GM12878 (cell line): ENCODE measurements around the gene OTOGL. TPM values are rescaled to one million over a fixed set of nuclear protein-coding genes. Genes with fewer than 3 reads are reported as not detected.

Experiments
- ATAC-seq: fragments of 200-7000 bp; cut with Tn5 transposase; 3 replicates; pipeline ENCODE4 v1.9.1; 2020; ENCODE audit warnings: mild to moderate bottlenecking, moderate library complexity
- BruUV-seq: library from RNA; stranded (reverse); fragments of 400-500 nt; replicated peaks from 2 replicates; lab custom pipeline; 2021; lab: Mats Ljungman, UMichigan
- CTCF ChIA-PET: fragments of 300-600 bp; sonication (Branson Sonifier 250); formaldehyde crosslinking; extraction: SDS; loops from one replicate; lab custom pipeline; 2021; ENCODE audit warnings: inconsistent platforms; lab: Yijun Ruan, JAX
- POLR2A ChIA-PET: fragments of 350-600 bp; formaldehyde crosslinking; extraction: SDS; loops from one replicate; lab custom pipeline; 2021; ENCODE audit warnings: inconsistent platforms; lab: Charles Lee
- RAD21 ChIA-PET: fragments of 300-600 bp; sonication (Branson Sonifier 250); formaldehyde crosslinking; loops from one replicate; lab custom pipeline; 2023; ENCODE audit warnings: antibody characterized with exemption; ENCODE audit not compliant: unreplicated experiment; lab: Charles Lee
- SMC1A ChIA-PET: fragments of 300-600 bp; sonication (Branson Sonifier 250); formaldehyde crosslinking; loops from one replicate; lab custom pipeline; 2023; ENCODE audit not compliant: unreplicated experiment, uncharacterized antibody; lab: Charles Lee
- DNase-seq: peaks from one replicate; pipeline ENCODE4 v3.0.0-alpha.2; 2011; ENCODE audit warnings: low read depth, low spot score
- FAIRE-seq: peaks from 3 replicates; lab custom pipeline; 2011; peaks lifted over from hg19 to GRCh38; lab: Jason Lieb, UNC
- H2AFZ ChIP-seq: 2 replicates; pipeline ENCODE4 v1.6.0; 2011; ENCODE audit warnings: low read depth, low read length, control low read depth; ENCODE audit not compliant: control insufficient read depth
- H3K27ac ChIP-seq: 2 replicates; pipeline ENCODE4 v1.5.1; 2011; ENCODE audit warnings: control low read depth; ENCODE audit not compliant: control insufficient read depth, insufficient read depth
- H3K27me3 ChIP-seq, 2 experiments: replicated peaks in 1 of 2; 2 replicates each; pipeline versions ENCODE4 v1.6.0 to v1.6.1; 2011; ENCODE audit warnings: low read length in 1 of 2; ENCODE audit not compliant: control insufficient read depth in 2 of 2, insufficient read depth in 2 of 2
- H3K36me3 ChIP-seq, 2 experiments: 2 replicates each; pipeline ENCODE4 v1.5.1; 2011; ENCODE audit warnings: low read length in 1 of 2; ENCODE audit not compliant: control insufficient read depth in 2 of 2, insufficient read depth in 2 of 2
- H3K4me1 ChIP-seq: 2 replicates; pipeline ENCODE4 v1.6.1; 2011; ENCODE audit warnings: mild to moderate bottlenecking, low read length, moderate library complexity, mixed read lengths; ENCODE audit not compliant: control insufficient read depth, insufficient read depth
- H3K4me2 ChIP-seq: 2 replicates; pipeline ENCODE4 v1.6.0; 2011; ENCODE audit warnings: control low read depth; ENCODE audit not compliant: control insufficient read depth, insufficient read depth
- H3K4me3 ChIP-seq: fragments of 200-600 bp; sonication (generic); 2 replicates; pipeline ENCODE4 v1.5.1; 2016
- H3K79me2 ChIP-seq: 2 replicates; pipeline ENCODE4 v1.6.0; 2011; ENCODE audit warnings: low read length; ENCODE audit not compliant: control insufficient read depth, insufficient read depth
- H3K9ac ChIP-seq: 2 replicates; pipeline ENCODE4 v1.8.0; 2011; ENCODE audit warnings: low read length, control low read depth, mixed read lengths; ENCODE audit not compliant: control insufficient read depth, insufficient read depth
- H3K9me3 ChIP-seq: replicated peaks from 3 replicates; pipeline ENCODE4 v1.5.1; 2011; ENCODE audit warnings: mild to moderate bottlenecking, low read length; ENCODE audit not compliant: control insufficient read depth, insufficient read depth
- H4K20me1 ChIP-seq: 2 replicates; pipeline ENCODE4 v1.6.0; 2011; ENCODE audit not compliant: control insufficient read depth, insufficient read depth
- DPF2 ChIP-seq: fragments of 450-650 bp; IDR thresholded peaks from 2 replicates; pipeline ENCODE4 v1.6.1; 2017; ENCODE audit warnings: mild to moderate bottlenecking
- E2F4 ChIP-seq: IDR thresholded peaks from 2 replicates; pipeline ENCODE4 v1.6.1; 2012; ENCODE audit warnings: low read depth, low read length, improper control_type of control experiment
- EED ChIP-seq: sonication (generic); IDR thresholded peaks from 2 replicates; pipeline ENCODE4 v1.6.1; 2016; ENCODE audit warnings: antibody characterized with exemption, low read depth
- GATAD2B ChIP-seq: fragments of 450-650 bp; conservative IDR thresholded peaks from 2 replicates; pipeline ENCODE4 v1.6.1; 2017; ENCODE audit warnings: low read depth, mild to moderate bottlenecking, moderate library complexity
- HDGF ChIP-seq: fragments of 450-650 bp; IDR thresholded peaks from 2 replicates; pipeline ENCODE4 v1.6.1; 2016; ENCODE audit warnings: antibody characterized with exemption
- IKZF1 ChIP-seq: fragments of 450-650 bp; conservative IDR thresholded peaks from 2 replicates; pipeline ENCODE4 v1.6.1; 2017; ENCODE audit warnings: antibody characterized with exemption, mild to moderate bottlenecking
- MTA2 ChIP-seq: fragments of 450-650 bp; IDR thresholded peaks from 2 replicates; pipeline ENCODE4 v1.6.1; 2016; ENCODE audit warnings: low read depth, mild to moderate bottlenecking, moderate library complexity
- PBX3 ChIP-seq: IDR thresholded peaks from 2 replicates; pipeline ENCODE4 v1.6.1; 2011; ENCODE audit warnings: mild to moderate bottlenecking, low read depth, low read length, moderate library complexity; ENCODE audit not compliant: insufficient replicate concordance
- RFX5 ChIP-seq: IDR thresholded peaks from 2 replicates; pipeline ENCODE4 v1.6.1; 2011; ENCODE audit warnings: low read depth, low read length, improper control_type of control experiment
- TCF7 ChIP-seq: IDR thresholded peaks from 2 replicates; pipeline ENCODE4 v1.6.1; 2014; ENCODE audit warnings: antibody characterized with exemption, borderline replicate concordance
- in situ Hi-C: fragments of 300-500 bp; cut with MboI; formaldehyde crosslinking; loops from 9 replicates; pipeline ENCODE4 v1.14.3; 2018; ENCODE audit warnings: mixed read lengths
- intact Hi-C: fragments of 100-400 bp; cut with micrococcal nuclease; formaldehyde crosslinking; loops from one replicate; pipeline ENCODE4 v1.14.2; 2022; ENCODE audit not compliant: unreplicated experiment
- polyA plus RNA-seq, 11 experiments: library from polyadenylated mRNA; depleted of rRNA in 4 of 11; unstranded in 6 of 11; stranded (reverse) in 5 of 11; fragments of >200 nt; fragmentation: Nextera tagmentation in 4 of 11; fragmentation: Illumina TruSeq in 1 of 11; extraction: Ambion mirVana in 4 of 11; extraction: Trizol in 1 of 11; gene quantifications; 1 replicate in 1 of 11; 2 replicates in 10 of 11; pipeline versions ENCODE4 v1.2.1 to v1.2.3, GENCODE V29; 2011 to 2016; ENCODE audit warnings: inconsistent platforms in 2 of 11, missing spikeins in 2 of 11, low read depth in 1 of 11
- total RNA-seq, 4 experiments: library from RNA; depleted of rRNA in 3 of 4; stranded (reverse); fragments of >200 nt in 3 of 4; fragmentation: Illumina TruSeq in 1 of 4; extraction: Trizol in 1 of 4; gene quantifications; 2 replicates each; pipeline versions ENCODE4 v1.2.1 to v1.2.3, GENCODE V29; 2013 to 2021
- TF ChIP-seq, protein P1 (sequence below): fragments of 450-650 bp; IDR thresholded peaks from 2 replicates; pipeline ENCODE4 v1.6.1; 2017; ENCODE audit warnings: mild to moderate bottlenecking, moderate library complexity
- TF ChIP-seq, protein P2 (sequence below): fragments of 450-650 bp; IDR thresholded peaks from 2 replicates; pipeline ENCODE4 v1.6.1; 2017; ENCODE audit warnings: mild to moderate bottlenecking, low read depth, inconsistent platforms; ENCODE audit not compliant: poor library complexity, severe bottlenecking

The OTOGL gene
- total and polyA plus RNA-seq, 10 of the 15 experiments (the other 5 are each of a cell fraction or from before 2014, with no cell fraction given) = 0.04 to 3.7 (median 0.27) TPM

GRCh38 chr12:80264386-80264785, 165.0 kb downstream of the OTOGL start:
- no peak overlapping the region for H2AFZ ChIP-seq
- ChIA-PET POLR2A (no interaction called here), SMC1A (interaction anchor here (1.2 kb wide), 1 partner anchor 17 kb away, joined by 4 read pairs; no protein-coding TSS in a partner anchor), CTCF (no interaction called here), RAD21 (no interaction called here)
- H4K20me1 ChIP-seq = no peaks in the 10 kb centered on the region
- intact Hi-C loops = no loop called here
- H3K4me2 ChIP-seq = no peak overlapping the region
- no peak overlapping the region for H3K9ac ChIP-seq
- FAIRE-seq (no peak), DNase-seq (no peak), ATAC-seq (no peak)
- no peaks in the 10 kb centered on the region for H3K36me3 ChIP-seq
- TF ChIP-seq PBX3 (no peak), HDGF (no peak), DPF2 (no peak), E2F4 (no peak), GATAD2B (no peak), IKZF1 (no peak), TCF7 (no peak), EED (no peak), MTA2 (no peak), RFX5 (no peak)
- TF ChIP-seq, protein P1, sequence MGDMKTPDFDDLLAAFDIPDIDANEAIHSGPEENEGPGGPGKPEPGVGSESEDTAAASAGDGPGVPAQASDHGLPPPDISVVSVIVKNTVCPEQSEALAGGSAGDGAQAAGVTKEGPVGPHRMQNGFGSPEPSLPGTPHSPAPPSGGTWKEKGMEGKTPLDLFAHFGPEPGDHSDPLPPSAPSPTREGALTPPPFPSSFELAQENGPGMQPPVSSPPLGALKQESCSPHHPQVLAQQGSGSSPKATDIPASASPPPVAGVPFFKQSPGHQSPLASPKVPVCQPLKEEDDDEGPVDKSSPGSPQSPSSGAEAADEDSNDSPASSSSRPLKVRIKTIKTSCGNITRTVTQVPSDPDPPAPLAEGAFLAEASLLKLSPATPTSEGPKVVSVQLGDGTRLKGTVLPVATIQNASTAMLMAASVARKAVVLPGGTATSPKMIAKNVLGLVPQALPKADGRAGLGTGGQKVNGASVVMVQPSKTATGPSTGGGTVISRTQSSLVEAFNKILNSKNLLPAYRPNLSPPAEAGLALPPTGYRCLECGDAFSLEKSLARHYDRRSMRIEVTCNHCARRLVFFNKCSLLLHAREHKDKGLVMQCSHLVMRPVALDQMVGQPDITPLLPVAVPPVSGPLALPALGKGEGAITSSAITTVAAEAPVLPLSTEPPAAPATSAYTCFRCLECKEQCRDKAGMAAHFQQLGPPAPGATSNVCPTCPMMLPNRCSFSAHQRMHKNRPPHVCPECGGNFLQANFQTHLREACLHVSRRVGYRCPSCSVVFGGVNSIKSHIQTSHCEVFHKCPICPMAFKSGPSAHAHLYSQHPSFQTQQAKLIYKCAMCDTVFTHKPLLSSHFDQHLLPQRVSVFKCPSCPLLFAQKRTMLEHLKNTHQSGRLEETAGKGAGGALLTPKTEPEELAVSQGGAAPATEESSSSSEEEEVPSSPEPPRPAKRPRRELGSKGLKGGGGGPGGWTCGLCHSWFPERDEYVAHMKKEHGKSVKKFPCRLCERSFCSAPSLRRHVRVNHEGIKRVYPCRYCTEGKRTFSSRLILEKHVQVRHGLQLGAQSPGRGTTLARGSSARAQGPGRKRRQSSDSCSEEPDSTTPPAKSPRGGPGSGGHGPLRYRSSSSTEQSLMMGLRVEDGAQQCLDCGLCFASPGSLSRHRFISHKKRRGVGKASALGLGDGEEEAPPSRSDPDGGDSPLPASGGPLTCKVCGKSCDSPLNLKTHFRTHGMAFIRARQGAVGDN = no peak
- TF ChIP-seq, protein P2, sequence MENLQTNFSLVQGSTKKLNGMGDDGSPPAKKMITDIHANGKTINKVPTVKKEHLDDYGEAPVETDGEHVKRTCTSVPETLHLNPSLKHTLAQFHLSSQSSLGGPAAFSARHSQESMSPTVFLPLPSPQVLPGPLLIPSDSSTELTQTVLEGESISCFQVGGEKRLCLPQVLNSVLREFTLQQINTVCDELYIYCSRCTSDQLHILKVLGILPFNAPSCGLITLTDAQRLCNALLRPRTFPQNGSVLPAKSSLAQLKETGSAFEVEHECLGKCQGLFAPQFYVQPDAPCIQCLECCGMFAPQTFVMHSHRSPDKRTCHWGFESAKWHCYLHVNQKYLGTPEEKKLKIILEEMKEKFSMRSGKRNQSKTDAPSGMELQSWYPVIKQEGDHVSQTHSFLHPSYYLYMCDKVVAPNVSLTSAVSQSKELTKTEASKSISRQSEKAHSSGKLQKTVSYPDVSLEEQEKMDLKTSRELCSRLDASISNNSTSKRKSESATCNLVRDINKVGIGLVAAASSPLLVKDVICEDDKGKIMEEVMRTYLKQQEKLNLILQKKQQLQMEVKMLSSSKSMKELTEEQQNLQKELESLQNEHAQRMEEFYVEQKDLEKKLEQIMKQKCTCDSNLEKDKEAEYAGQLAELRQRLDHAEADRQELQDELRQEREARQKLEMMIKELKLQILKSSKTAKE = no peak
- no peak overlapping the region for H3K4me3 ChIP-seq
- H3K9me3 ChIP-seq = no peaks in the 10 kb centered on the region
- in situ Hi-C loops = no loop called here
- H3K79me2 ChIP-seq = no peaks in the 10 kb centered on the region
- BruUV-seq = no TSS peak
- no peak overlapping the region for H3K27ac ChIP-seq
- H3K4me1 ChIP-seq = no peaks in the 10 kb centered on the region
- no peaks in the 10 kb centered on the region; a peak in 1 of 4 replicates for H3K27me3 ChIP-seq
